Suprapubic skin (tissue), 4 donors: ENCODE measurements around the gene DCLK3.

ENCODE experiments used
- EP300 ChIP-seq: sonication (generic); formaldehyde crosslinking; IDR thresholded peaks from one replicate; pipeline ENCODE4 v1.6.1; 2017; ENCODE audit warnings: antibody characterized with exemption
- POLR2A ChIP-seq, 2 donors: fragments of 450-650 bp; IDR thresholded peaks; one replicate each; pipeline ENCODE4 v1.6.1; 2017; ENCODE audit warnings: antibody characterized with exemption in 2 of 2, mild to moderate bottlenecking in 2 of 2, moderate library complexity in 2 of 2
- POLR2AphosphoS5 ChIP-seq, 3 donors: sonication (generic); formaldehyde crosslinking; IDR thresholded peaks; one replicate each; pipeline ENCODE4 v1.6.1; 2017; ENCODE audit warnings: antibody characterized with exemption in 3 of 3
- TF ChIP-seq, protein P1 (sequence below), 2 donors: fragments of 200-600 bp in 1 of 2; fragments of 450-650 bp in 1 of 2; sonication (generic) in 1 of 2; IDR thresholded peaks; one replicate each; pipeline ENCODE4 v1.5.1; 2016 to 2019; ENCODE audit warnings: antibody characterized with exemption in 2 of 2, mild to moderate bottlenecking in 1 of 2, moderate library complexity in 1 of 2

- TF ChIP-seq POLR2A (IDR thresholded peaks at IDR 0.05) (no peak), POLR2AphosphoS5 (IDR thresholded peaks at IDR 0.05) (no peak), EP300 (no peak)
- TF ChIP-seq, protein P1, sequence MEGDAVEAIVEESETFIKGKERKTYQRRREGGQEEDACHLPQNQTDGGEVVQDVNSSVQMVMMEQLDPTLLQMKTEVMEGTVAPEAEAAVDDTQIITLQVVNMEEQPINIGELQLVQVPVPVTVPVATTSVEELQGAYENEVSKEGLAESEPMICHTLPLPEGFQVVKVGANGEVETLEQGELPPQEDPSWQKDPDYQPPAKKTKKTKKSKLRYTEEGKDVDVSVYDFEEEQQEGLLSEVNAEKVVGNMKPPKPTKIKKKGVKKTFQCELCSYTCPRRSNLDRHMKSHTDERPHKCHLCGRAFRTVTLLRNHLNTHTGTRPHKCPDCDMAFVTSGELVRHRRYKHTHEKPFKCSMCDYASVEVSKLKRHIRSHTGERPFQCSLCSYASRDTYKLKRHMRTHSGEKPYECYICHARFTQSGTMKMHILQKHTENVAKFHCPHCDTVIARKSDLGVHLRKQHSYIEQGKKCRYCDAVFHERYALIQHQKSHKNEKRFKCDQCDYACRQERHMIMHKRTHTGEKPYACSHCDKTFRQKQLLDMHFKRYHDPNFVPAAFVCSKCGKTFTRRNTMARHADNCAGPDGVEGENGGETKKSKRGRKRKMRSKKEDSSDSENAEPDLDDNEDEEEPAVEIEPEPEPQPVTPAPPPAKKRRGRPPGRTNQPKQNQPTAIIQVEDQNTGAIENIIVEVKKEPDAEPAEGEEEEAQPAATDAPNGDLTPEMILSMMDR (IDR thresholded peaks at IDR 0.05) = no peak
Measured at GRCh38 chr3:36776436-36776835, 12.1 kb upstream of the DCLK3 start.
